Measurements from ENCODE around the gene TDRD7.

The TDRD7 gene

GRCh38 chr9:97388721-97389238 lies 23.1 kb upstream of the TDRD7 start:
- no peak for DNase-seq

GRCh38 chr9:97389249-97389648 lies 22.6 kb upstream of the TDRD7 start:
- DNase-seq, result no peak

DNA sequence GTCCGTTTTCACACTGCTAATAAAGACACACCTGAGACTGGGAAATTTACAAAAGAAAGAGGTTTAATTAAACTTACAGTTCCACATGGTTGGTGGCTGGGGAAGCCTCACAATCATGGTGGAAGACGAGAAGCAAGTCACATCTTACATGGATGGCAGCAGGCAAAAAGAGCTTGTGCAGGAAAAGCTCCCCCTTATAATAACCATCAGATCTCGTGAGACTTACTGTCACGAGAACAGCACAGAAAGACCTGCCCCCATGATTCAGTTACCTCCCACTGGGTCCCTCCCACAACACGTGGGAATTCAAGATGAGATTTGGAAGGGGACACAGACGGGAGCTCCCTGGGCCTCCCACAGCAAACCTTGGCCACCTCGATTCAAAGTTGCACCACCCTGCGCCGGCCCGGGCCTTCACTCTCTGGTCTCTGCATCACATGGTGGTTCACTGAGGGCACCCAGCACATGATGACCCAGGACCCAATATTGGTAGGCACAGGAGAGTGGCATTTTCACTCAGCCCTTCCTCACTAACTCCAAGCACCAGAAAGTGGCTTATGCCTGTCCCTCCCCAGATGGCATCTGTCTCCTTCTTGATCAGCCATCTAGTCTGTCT lies 21.0 kb upstream of the TDRD7 start:
- no peak for DNase-seq

- no peak for DNase-seq
Observed at GRCh38 chr9:97394881-97395280, 17.0 kb upstream of the TDRD7 start.

- no peak for DNase-seq
Observed at GRCh38 chr9:97395745-97396144, 16.2 kb upstream of the TDRD7 start.

GRCh38 chr9:97396256-97396655 lies 15.6 kb upstream of the TDRD7 start:
- DNase-seq, result no peak

- no peak for DNase-seq
Observed at GRCh38 chr9:97397220-97397619, 14.7 kb upstream of the TDRD7 start.

GRCh38 chr9:97398999-97399758 lies 12.7 kb upstream of the TDRD7 start:
- DNase-seq, result no peak

DNA sequence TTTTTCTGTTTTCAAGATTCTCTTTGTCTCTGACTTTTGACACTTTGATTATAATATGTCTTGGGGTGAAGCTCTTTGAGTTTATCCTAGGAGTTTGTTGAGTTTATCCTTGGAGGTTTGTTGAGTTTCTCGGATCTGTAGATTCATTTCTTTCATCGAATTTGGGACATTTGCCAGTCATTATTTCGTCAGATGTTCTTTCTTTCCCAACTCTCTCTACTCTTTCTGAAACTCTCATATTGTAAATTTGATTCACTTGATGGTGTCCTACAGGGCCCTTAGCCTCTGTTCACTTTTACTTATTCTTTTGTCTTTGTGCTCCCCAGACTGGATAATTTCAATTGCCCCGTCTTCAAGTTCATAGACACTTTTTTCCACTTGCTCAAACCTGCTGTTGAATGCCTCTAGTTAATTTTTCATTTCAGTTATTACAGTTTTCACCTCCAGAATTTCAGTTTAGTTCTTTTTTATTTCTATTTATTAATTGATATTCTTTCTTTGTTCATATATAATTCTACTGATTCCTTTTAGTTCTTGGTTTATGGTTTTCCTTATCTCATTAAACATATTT lies 8.1 kb upstream of the TDRD7 start:
- DNase-seq, result no peak

DNA sequence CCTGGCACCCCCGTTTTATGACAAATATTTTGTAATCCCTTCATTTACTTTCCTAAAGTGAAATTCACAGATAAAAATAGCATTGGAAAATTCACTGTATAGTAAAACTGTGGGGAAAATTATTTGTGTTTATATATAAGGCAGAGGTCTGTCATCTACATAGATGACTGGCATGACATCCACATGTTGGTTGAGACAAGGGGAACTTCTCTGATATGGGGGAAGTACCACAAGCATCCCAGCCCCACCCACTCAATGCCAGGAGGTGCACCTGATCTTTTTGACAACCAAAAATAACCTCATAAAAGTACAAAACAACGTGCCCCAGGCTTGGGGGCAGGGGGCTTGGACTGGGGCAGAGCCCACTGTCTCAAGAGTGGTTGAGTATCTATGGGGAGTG lies 6.3 kb upstream of the TDRD7 start:
- no peak for DNase-seq

- no peak for DNase-seq
Observed at GRCh38 chr9:97406620-97407177, 5.2 kb upstream of the TDRD7 start.

DNA sequence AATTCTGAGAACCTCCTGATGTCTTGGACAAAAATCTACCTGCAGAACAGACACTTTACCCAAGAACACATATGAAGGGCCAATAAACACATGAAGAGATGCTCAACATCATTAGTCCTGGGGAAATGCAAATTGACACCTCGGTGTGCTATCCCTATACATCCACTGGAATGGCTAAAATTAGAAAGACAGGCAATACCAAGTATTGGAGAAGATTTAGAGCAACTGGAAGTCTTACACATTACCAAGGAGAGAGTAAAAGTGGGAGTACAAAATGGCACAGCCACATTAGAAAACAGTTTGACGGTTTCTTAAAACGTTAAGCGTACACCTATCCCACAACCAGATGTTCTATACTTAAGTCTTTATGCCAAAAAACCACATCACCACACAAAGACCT lies 3.3 kb upstream of the TDRD7 start:
- no peak for DNase-seq

GRCh38 chr9:97411440-97411788 lies 482 bp upstream of the TDRD7 start:
- DNase-seq, result no peak

- DNase-seq, result no peak
Observed at GRCh38 chr9:97412626-97413385, 910 bp downstream of the TDRD7 start.

DNA sequence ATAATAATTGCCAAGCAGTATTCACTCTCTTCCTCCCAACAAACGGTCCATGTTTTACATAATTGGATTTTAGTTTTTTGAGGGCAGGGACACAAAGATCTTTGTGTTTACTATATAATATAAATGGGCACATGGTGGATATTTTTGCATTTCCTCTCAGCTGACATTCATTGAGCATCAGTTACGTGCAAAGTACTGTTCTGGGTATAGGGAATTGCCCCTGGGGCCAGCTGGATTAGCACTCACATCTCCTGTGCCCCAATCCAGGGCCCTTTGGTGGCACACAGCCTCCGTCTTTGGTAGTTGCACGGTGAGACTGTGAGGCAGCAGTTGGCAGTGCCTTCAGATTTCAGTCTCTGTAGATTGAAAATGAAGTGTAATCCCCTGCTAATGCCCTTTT lies 1.6 kb downstream of the TDRD7 start:
- DNase-seq, result no peak

DNA sequence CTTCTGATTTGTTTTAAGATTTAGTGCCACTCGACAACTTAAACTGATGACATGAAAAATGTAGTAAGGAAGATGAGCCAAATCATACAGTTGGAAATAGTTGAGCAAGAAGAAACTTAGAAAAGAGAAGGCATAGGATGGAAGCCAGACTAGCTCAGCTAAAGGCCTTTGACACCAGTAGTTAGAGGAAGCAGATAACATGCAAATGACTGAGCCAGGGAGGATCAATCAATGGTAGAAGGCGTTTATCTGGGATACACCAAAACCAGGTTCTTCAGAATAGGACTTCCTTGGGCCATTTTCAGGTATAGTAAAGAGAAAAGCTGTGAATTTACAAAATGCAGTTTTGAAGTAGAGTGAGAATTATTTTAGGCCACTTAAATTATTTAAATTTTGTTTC lies 3.2 kb downstream of the TDRD7 start:
- DNase-seq, result no peak

- no peak for DNase-seq
Observed at GRCh38 chr9:97418880-97419279, 7.0 kb downstream of the TDRD7 start.

DNA sequence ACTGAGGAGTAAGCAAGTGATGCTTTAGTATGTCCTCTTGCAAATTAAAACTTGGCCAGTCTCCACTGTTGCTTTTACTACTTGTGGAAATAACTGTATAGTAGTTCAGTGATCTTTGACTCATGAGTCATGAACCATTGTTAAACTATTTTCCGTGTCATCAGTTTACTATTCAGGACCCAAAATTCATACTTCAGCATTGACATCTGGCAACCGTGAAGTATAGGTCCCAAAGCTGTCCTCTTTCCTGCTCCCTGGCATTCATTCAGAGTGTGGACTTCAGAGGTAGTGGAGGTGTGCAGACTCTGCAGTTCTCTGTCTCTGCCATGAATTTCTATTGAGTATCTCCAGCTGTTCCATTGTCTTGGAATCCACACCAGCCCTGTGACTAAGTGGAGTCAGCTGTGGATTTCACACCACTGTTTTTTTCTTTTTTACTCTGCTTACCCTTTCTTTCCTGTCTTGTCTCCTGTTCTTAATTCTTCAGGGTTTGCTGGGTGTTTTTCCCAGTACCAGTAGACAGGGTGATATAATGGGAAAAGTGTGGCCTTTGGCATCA lies 7.5 kb downstream of the TDRD7 start:
- DNase-seq, result no peak

- DNase-seq, result no peak
Observed at GRCh38 chr9:97425336-97425972, 13.6 kb downstream of the TDRD7 start.

GRCh38 chr9:97425973-97426336 lies 14.1 kb downstream of the TDRD7 start:
- DNase-seq, result no peak

GRCh38 chr9:97427885-97428284 lies 16.0 kb downstream of the TDRD7 start:
- no peak for DNase-seq

GRCh38 chr9:97430316-97431043 lies 18.6 kb downstream of the TDRD7 start:
- DNase-seq, result no peak

Data from NCI-H2171 (cell line).